NCI-H1105 treated with DMSO at 0.1 percent for 48 hours (cell line): Measurements from ENCODE around the gene CCDC196.
A peak's percentile ranks its signal among the peaks of the same experiment; 100 is the strongest.
"Not testable (repeated sequence)": the region's sequence is repeated elsewhere in the genome, so short reads cannot be mapped to it uniquely, and the experiment has no call there.

Experiments
- DNase-seq: peaks from one replicate; lab custom pipeline; 2025; lab: John Stamatoyannopoulos, UW

CCDC196 gene

GRCh38 chr14:66495218-66496098 lies 9.3 kb downstream of the CCDC196 start:
- DNase-seq: peak; percentile 72

GRCh38 chr14:66496188-66496807 lies 10.1 kb downstream of the CCDC196 start:
- DNase-seq: no peak

- no peak for DNase-seq
These were observed 10.7 kb downstream of the CCDC196 start for GRCh38 chr14:66496911-66497310.

GRCh38 chr14:66498311-66498710 lies 12.1 kb downstream of the CCDC196 start:
- no peak for DNase-seq

GRCh38 chr14:66501592-66501991 lies 15.4 kb downstream of the CCDC196 start:
- DNase-seq: no peak

GRCh38 chr14:66502836-66503235 lies 16.7 kb downstream of the CCDC196 start:
- not testable (repeated sequence) for DNase-seq

- DNase-seq: peak; percentile 19
These were observed 17.4 kb downstream of the CCDC196 start for GRCh38 chr14:66503532-66503931.

- peak; percentile 71 for DNase-seq
These were observed 21.1 kb downstream of the CCDC196 start for GRCh38 chr14:66507181-66507721.

- peak; percentile 97 for DNase-seq
These were observed 21.8 kb downstream of the CCDC196 start, which contains the start of gene GPHN for GRCh38 chr14:66507722-66508546. GPHN (plus strand) TSS chr14:66508147.

- no peak for DNase-seq
These were observed 22.3 kb downstream of the CCDC196 start for GRCh38 chr14:66508547-66508845.

- peak; percentile 40 for DNase-seq
These were observed 22.9 kb downstream of the CCDC196 start for GRCh38 chr14:66508846-66509621.

GRCh38 chr14:66509874-66510273 lies 23.7 kb downstream of the CCDC196 start:
- no peak for DNase-seq

GRCh38 chr14:66511849-66512248 lies 25.7 kb downstream of the CCDC196 start:
- no peak for DNase-seq

- DNase-seq: no peak
These were observed 28.0 kb downstream of the CCDC196 start for GRCh38 chr14:66514213-66514612.

GRCh38 chr14:66530526-66530925 lies 44.4 kb downstream of the CCDC196 start:
- no peak for DNase-seq

- no peak for DNase-seq
These were observed 52.9 kb downstream of the CCDC196 start for GRCh38 chr14:66539034-66539433.

- no peak for DNase-seq
These were observed 53.9 kb downstream of the CCDC196 start for GRCh38 chr14:66540038-66540437.

GRCh38 chr14:66541627-66542026 lies 55.5 kb downstream of the CCDC196 start:
- DNase-seq: no peak

GRCh38 chr14:66543996-66544395 lies 57.8 kb downstream of the CCDC196 start:
- no peak for DNase-seq

- not testable (repeated sequence) for DNase-seq
These were observed 59.0 kb downstream of the CCDC196 start for GRCh38 chr14:66545191-66545590.

- not testable (repeated sequence) for DNase-seq
These were observed 59.6 kb downstream of the CCDC196 start for GRCh38 chr14:66545751-66546150.
